Left colon (tissue), 2 donors: ENCODE measurements around the gene FXYD6. TPM values are rescaled to one million over a fixed set of nuclear protein-coding genes. Genes with fewer than 3 reads are reported as not detected.
"Not testable (repeated sequence)": the region's sequence is repeated elsewhere in the genome, so short reads cannot be mapped to it uniquely, and the experiment has no call there.

ENCODE experiments used
- ATAC-seq: fragments of 200-7000 bp; cut with Tn5 transposase; one replicate; pipeline ENCODE4 v1.9.1; 2020; ENCODE audit warnings: mild to moderate bottlenecking, moderate library complexity
- DNase-seq, 2 donors: peaks; one replicate each; pipeline ENCODE4 v3.0.0-alpha.2; 2020
- intact Hi-C, 2 donors: fragments of 100-400 bp; cut with DNase I in 1 of 2; cut with micrococcal nuclease in 1 of 2; formaldehyde crosslinking; loops; one replicate each; pipeline versions ENCODE4 v1.11.2 to v1.14.0; 2022; cut with DNase I, micrococcal nuclease
- total RNA-seq, 2 donors: library from RNA; stranded (reverse); fragmentation: NEBNext Ultra II Directional; extraction: Animal tissue kit (Norgen Biotek cat#: 25700); gene quantifications; one replicate each; pipeline ENCODE4 v1.2.1, GENCODE V29; 2021
- donor health status: DM: no; HTN: no; CAD: no.
- donor health status: DM: yes; HTN: yes; CAD: no.

FXYD6 gene
- total RNA-seq, 2 donors from 2014 or later = 4.4 to 37.2 TPM

- intact Hi-C loops = loop anchor here in 1 of 2 donors (10.0 kb wide), 1 partner anchor 391 kb away; no protein-coding TSS in a partner anchor
- DNase-seq = peak; percentile 52 to 60
- ATAC-seq = peak; percentile 11
Observed at GRCh38 chr11:117815262-117815803, 61.1 kb downstream of the FXYD6 start.

- peak; percentile 95 to 97 for DNase-seq
- intact Hi-C loops = loop anchor here in 1 of 2 donors (10.0 kb wide), 1 partner anchor 390 kb away; no protein-coding TSS in a partner anchor
- peak; percentile 84 for ATAC-seq
Observed at GRCh38 chr11:117814766-117815261, 61.6 kb downstream of the FXYD6 start.

DNA sequence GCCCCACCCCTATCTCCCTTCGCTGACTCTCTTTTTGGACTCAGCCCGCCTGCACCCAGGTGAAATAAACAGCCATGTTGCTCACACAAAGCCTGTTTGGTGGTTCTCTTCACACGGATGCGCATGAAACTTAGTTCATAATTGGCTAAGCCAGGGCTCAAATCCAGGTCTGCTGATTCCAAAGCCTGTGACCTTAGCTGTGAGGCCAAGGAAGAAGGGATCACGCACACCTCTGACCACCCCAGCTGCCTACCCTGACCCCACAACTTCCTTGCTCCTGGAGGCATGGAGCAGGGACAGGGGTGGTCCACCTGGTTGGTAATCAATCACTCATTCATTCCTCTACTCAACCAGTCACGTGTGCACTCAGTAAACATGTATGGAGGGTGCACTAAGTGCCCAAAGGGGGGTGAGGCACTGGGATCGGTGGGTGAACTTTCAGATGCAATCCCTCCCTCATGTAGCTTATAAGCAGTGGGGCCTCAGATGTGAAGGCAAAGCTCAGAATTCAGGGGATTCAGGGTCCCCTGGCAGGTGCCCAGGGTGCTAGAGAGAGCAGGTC lies 62.2 kb downstream of the FXYD6 start:
- ATAC-seq (peak; percentile 65), DNase-seq (peak in 1 of 2 donors; percentile 54)
- intact Hi-C loops = loop anchor here in 1 of 2 donors (10.0 kb wide), 1 partner anchor 389 kb away; no protein-coding TSS in a partner anchor

DNA sequence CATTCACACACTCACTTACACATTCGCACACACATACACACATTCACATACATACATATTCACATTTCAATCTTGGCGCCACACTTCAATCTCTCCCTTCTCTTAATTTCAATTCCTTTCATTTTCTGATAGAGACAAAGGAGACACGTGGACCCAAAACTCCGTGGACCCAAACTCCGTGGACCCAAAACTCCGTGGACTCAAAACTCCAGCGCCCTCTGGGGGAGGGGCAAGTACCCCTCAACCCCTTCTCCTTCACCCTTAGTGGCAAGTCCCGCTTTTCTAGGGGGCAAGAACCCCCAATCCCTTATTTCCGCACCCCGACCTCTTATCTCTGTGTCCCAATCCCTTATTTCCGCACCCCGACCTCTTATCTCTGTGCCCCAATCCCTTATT lies 66.4 kb downstream of the FXYD6 start:
- not testable (repeated sequence) for DNase-seq, ATAC-seq
- intact Hi-C loops = loop anchor here in 1 of 2 donors (10.0 kb wide), 1 partner anchor 385 kb away; no protein-coding TSS in a partner anchor

GRCh38 chr11:117809236-117810055 lies 67.0 kb downstream of the FXYD6 start:
- ATAC-seq (peak; percentile 95), DNase-seq (peak; percentile 84)
- intact Hi-C loops = loop anchor here (5.0 to 10.0 kb wide), 3 partner anchors 245 to 385 kb away; no protein-coding TSS in a partner anchor

GRCh38 chr11:117808784-117809183 lies 67.7 kb downstream of the FXYD6 start:
- ATAC-seq (peak; percentile 74), DNase-seq (peak; percentile 69 to 73)
- intact Hi-C loops = loop anchor here in 1 of 2 donors (5.0 to 10.0 kb wide), 2 partner anchors 246 to 381 kb away; no protein-coding TSS in a partner anchor

- intact Hi-C loops = loop anchor here in 1 of 2 donors (5.0 to 10.0 kb wide), 2 partner anchors 247 to 380 kb away; no protein-coding TSS in a partner anchor
- DNase-seq = peak in 1 of 2 donors; percentile 93
Observed at GRCh38 chr11:117807482-117808327, 68.8 kb downstream of the FXYD6 start.

DNA sequence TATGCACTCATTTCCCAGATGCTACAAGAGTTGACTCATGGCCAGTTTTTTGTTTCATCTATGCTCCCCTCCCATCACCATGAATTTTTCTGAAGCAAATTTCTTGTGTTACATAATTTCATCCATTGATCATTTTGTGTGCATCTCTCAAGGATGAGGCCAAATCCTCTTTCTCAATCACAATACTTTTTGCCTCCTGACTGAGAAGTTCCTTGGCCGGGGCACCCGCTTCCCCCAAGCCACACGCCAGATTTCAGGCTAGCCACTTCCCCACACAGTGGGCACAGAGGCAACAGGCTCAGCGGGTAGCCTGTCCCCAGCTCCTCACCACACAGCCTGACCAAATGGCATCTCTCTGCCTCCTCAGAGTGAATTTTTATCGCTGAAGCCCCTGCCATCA lies 69.6 kb downstream of the FXYD6 start:
- no peak for ATAC-seq

More at GRCh38 chr11:117807482-117808327, 68.8 kb downstream of the FXYD6 start:
- peak; percentile 43 for ATAC-seq

DNA sequence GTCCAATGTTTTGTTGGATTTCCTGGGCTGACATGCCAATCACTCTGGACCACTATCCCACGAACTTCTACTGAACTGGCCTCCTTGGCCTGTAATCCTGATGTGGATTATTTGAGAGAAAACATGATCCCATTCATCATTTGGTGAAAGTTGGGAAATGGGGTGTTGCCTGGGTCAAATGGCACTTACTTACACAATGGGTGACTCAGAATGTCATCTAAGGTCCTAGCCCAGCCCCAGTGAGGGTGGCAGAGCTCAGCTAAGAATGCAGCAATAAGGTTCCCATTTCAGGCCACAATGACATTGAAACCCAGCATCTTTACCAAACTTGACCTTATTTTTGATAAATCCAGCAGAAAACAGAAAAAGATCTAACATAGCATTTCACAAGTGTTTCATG lies 71.4 kb downstream of the FXYD6 start:
- DNase-seq (no peak), ATAC-seq (no peak)
- intact Hi-C loops = loop anchor here in 1 of 2 donors (5.0 to 10.0 kb wide), 2 partner anchors 250 to 378 kb away; no protein-coding TSS in a partner anchor

More for the DNA sequence above, 69.6 kb downstream of the FXYD6 start:
- DNase-seq = no peak
- intact Hi-C loops = loop anchor here in 1 of 2 donors (5.0 to 10.0 kb wide), 2 partner anchors 248 to 380 kb away; no protein-coding TSS in a partner anchor

DNA sequence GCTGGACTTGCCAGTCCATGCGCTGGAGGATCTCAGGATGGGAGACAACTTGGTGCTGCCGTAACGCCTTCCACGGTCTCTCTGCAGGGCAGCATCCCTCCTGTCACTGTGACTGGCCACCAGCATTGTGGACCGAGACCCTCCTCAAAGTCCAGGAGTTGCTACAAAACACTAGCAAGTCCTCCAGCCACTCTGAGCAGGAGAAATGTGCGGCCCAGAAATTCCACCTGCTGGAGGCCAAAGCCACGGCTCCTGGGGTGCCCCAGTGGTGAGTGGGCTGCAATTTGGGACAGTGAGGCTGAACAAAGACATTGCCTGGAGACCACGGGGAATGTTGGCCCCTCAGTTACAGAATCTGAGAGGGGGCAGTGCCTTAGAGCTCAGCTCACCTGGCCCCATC lies 72.6 kb downstream of the FXYD6 start:
- DNase-seq (no peak), ATAC-seq (no peak)
- intact Hi-C loops = loop anchor here in 1 of 2 donors (10.0 kb wide), 1 partner anchor 251 kb away; no protein-coding TSS in a partner anchor

DNA sequence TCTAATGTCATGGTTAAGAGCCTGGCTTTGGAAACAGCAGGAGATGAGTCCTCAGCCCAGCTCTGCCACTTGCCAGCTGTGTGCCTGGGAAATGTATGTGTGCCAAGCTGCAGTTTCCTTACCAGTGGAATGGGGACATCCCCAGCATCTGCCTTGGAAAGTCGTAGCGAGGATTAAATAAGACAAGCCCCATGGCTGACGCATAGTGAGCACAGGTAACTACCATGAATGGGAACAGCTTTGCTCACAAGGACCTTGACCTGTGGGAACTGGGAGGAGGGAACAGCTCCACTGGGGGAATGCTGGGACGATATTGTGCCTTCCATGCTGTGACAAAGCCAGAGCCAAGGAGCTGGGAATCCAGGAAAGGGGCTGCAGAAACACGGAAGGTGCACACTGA lies 76.8 kb downstream of the FXYD6 start:
- intact Hi-C loops = loop anchor here in 1 of 2 donors (10.0 kb wide), 1 partner anchor 255 kb away; no protein-coding TSS in a partner anchor
- DNase-seq (peak in 1 of 2 donors; percentile 54), ATAC-seq (peak; percentile 72)

DNA sequence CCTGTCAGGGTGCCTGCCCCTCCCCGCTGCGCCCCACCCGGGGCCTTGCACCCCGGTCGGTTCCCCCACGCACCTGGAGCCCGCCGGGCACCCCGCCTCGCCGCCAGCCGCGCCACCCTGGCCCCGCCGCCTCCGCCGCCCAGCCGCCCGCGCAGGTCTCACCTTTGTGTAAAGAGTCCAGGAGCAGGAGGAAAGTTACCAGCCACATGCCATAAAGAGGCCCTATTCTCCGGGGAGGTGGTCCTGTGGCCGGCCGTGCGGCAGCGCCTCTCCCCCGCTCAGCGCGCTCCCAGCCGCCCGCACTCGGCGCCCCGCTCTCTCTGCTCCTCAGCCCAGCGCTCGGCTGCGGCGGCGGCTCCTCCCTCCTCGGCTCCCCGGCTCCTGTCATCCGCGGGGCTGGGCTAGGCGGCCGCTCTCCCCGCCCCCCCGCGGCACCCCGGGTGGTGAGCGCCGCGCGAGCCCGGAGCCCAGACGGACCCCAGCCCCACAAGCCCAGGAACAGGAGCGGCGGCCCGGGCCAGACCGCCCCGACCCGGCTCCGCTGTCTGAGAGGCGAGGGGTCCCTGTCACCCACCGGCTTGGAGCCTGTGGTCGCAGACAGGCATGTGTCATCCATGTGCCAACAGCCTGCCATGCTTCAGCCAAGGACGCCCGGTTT lies 79.5 kb downstream of the FXYD6 start, which contains the start of gene DSCAML1:
TSS of gene DSCAML1 (minus strand) at position 345 of the 658 bp plus-strand sequence. CDS start at position 208, 137 bp downstream.
- ATAC-seq (peak; percentile 75), DNase-seq (peak in 1 of 2 donors; percentile 57)
- intact Hi-C loops = no loop called here

DNA sequence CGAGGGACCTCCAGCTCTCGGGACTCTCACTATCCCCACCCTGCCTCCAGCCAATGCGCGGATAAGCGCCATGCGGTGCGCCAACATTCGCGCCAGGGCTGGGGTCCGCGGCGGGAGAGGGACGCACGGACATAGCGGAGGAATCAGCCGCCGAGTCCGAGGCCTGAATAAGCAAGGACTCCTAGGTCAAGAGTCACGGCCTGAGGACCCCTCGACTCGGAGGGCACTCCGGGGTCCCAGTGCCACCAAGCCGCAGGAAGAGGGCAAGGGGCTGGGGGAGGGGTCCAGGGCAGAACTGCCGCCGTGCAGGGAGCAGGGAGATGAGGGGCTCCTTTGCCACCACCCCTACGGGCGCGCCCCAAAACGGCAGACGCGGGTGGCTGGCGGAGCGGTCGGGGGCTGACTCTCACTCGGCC lies 80.0 kb downstream of the FXYD6 start:
- no peak for DNase-seq
- intact Hi-C loops = no loop called here

GRCh38 chr11:117795638-117796455 lies 80.6 kb downstream of the FXYD6 start:
- ATAC-seq (peak; percentile 45), DNase-seq (no peak)
- intact Hi-C loops = no loop called here

More for the DNA sequence above, 80.0 kb downstream of the FXYD6 start:
- ATAC-seq = no peak

DNA sequence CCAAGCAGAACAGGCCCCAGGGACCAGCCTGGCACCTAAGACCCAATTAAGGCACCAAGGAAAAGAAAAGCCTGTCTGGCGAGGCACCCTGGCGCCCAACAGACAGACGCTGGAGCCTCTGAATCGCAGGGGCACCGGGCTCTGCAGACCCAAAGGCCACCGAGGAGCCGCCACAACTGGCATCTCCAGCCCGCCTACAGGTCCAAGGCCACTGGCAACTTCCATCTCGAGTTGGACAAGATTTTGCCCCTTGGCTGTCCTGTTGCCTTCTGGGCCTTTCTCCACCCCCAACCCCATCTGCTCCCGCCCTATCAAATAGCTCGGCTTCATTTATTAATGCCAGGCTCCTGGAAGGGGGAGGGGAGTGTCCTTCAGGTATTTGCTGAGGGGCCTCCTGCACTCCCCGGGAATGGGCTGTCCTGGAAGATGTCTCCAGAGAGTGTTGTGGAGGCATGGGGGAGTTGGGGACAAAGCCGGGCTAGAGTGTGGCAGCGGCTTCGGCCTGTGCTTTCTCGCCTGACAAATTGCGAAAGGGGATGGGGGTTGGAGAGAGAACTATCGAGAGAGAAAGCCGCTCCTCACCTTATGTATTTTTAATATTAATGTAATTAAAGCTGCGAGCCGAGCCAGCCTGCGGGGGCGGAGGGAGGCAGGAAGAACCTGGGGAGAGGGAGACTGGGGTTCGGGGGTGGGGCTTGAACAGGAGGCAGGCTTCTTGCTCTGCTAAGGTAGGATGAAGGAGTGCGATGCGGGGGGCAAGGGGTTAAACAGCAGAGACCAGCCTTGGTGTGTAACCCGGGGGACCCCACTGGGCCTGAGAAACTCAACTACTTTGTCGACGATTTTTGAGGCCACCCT lies 81.5 kb downstream of the FXYD6 start:
- intact Hi-C loops = no loop called here
- DNase-seq = no peak
- no peak for ATAC-seq
